ENCODE measurements around the gene ASTN2. TPM values are rescaled to one million over a fixed set of nuclear protein-coding genes. Genes with fewer than 3 reads are reported as not detected.

Gene ASTN2
- total and polyA plus RNA-seq, 4 donors, result 0.57 to 2.9 (median 1.4) TPM

GRCh38 chr9:116488373-116488772 lies 926.5 kb downstream of the ASTN2 start (continued):
- no peak for TF ChIP-seq CTCF (IDR thresholded peaks at IDR 0.05; ENCODE audit: low read depth, low read length, missing input control)
- TF ChIP-seq NR2F2 (IDR thresholded peaks at IDR 0.05), result no peak
- TF ChIP-seq FOXA1 (IDR thresholded peaks at IDR 0.05), result no peak
- no peak for TF ChIP-seq GABPA (IDR thresholded peaks at IDR 0.05 in 1 of 2, conservative IDR thresholded peaks at IDR 0.05 in 1 of 2)
- no peak for TF ChIP-seq YY1 (IDR thresholded peaks at IDR 0.05)
- no peak for TF ChIP-seq HNF4G (IDR thresholded peaks at IDR 0.05)

- Histone ChIP-seq H3K36me3 (ENCODE audit: control insufficient read depth in 4 of 4, insufficient read depth in 3 of 4, low read depth in 1 of 4, low read length in 3 of 4) (no peaks in the 10 kb centered on the region), H3K9me3 (ENCODE audit: control insufficient read depth in 4 of 4, low read length in 3 of 4) (no peaks in the 10 kb centered on the region), H3K27ac (ENCODE audit: low read depth in 1 of 2, low read length in 2 of 2) (no peak overlapping the region), H3K4me1 (ENCODE audit: control insufficient read depth in 4 of 4, insufficient read depth in 4 of 4, low read length in 3 of 4) (no peaks in the 10 kb centered on the region), H3K9ac (ENCODE audit: low read depth in 1 of 2, low read length in 2 of 2) (no peak overlapping the region), H3K27me3 (ENCODE audit: control insufficient read depth in 4 of 4, insufficient read depth in 4 of 4, low read length in 3 of 4) (no peaks in the 10 kb centered on the region), H3K4me3 (ENCODE audit: low read depth in 1 of 3, low read length in 3 of 3) (no peak overlapping the region)
- WGBS, result 86% methylated on average over 8 of the region's 8 CpGs
- TF ChIP-seq FOXA2 (IDR thresholded peaks at IDR 0.05) (no peak), RXRA (IDR thresholded peaks at IDR 0.05) (no peak), FOXA1 (IDR thresholded peaks at IDR 0.05) (no peak), MAX (IDR thresholded peaks at IDR 0.05) (no peak), EGR1 (IDR thresholded peaks at IDR 0.05; ENCODE audit: low read depth in 2 of 2) (no peak), TAF1 (conservative IDR thresholded peaks at IDR 0.05) (no peak), GABPA (IDR thresholded peaks at IDR 0.05 in 1 of 2, conservative IDR thresholded peaks at IDR 0.05 in 1 of 2) (no peak), RAD21 (IDR thresholded peaks at IDR 0.05) (no peak), CTCF (IDR thresholded peaks at IDR 0.05; ENCODE audit: low read depth, low read length, missing input control) (no peak), SP1 (IDR thresholded peaks at IDR 0.05) (no peak), NR2F2 (IDR thresholded peaks at IDR 0.05) (no peak), HNF4A (conservative IDR thresholded peaks at IDR 0.05) (no peak), ATF3 (IDR thresholded peaks at IDR 0.05) (no peak), REST (IDR thresholded peaks at IDR 0.05) (no peak), JUND (IDR thresholded peaks at IDR 0.05) (no peak), HNF4G (IDR thresholded peaks at IDR 0.05) (no peak), YY1 (IDR thresholded peaks at IDR 0.05) (no peak), ZBTB33 (IDR thresholded peaks at IDR 0.05) (no peak)
- no peak for DNase-seq (ENCODE audit: low spot score)
These were observed 930.3 kb downstream of the ASTN2 start for GRCh38 chr9:116484492-116485061.

All from liver (tissue), 9 donors.